H1 (cell line): Measurements from ENCODE around the gene RBM38. TPM values are rescaled to one million over a fixed set of nuclear protein-coding genes. Genes with fewer than 3 reads are reported as not detected.

Experiments used
- CTCF ChIA-PET: fragments of 300-600 bp; sonication (Branson Sonifier 250); formaldehyde crosslinking; loops from one replicate; lab custom pipeline; 2021; ENCODE audit not compliant: partially characterized antibody; lab: Charles Lee
- POLR2A ChIA-PET: fragments of 300-600 bp; sonication (Branson Sonifier 250); formaldehyde crosslinking; loops from one replicate; lab custom pipeline; 2021; ENCODE audit warnings: inconsistent platforms; ENCODE audit not compliant: partially characterized antibody; lab: Charles Lee
- DNase-seq, 2 experiments: peaks; one replicate each; pipeline versions ENCODE4 v3.0.0 to v3.0.0-alpha.2; 2010 to 2022; ENCODE audit warnings: low spot score in 2 of 2, low read depth in 1 of 2, mixed read lengths in 1 of 2
- FAIRE-seq: peaks from 2 replicates; lab custom pipeline; 2011; peaks lifted over from hg19 to GRCh38; lab: Jason Lieb, UNC
- H2AFZ ChIP-seq: 2 replicates; pipeline ENCODE4 v1.8.1; 2012; ENCODE audit warnings: low read length, inconsistent platforms
- H2AK5ac ChIP-seq: 2 replicates; pipeline ENCODE4 v1.6.1; 2013; ENCODE audit warnings: low read depth, low read length
- H2BK120ac ChIP-seq: replicated peaks from 2 replicates; pipeline ENCODE3; 2013; ENCODE audit warnings: low read depth, low read length, inconsistent platforms
- H2BK12ac ChIP-seq: 2 replicates; pipeline ENCODE4 v1.6.1; 2013; ENCODE audit warnings: low read depth, low read length
- H2BK15ac ChIP-seq: 2 replicates; pipeline ENCODE4 v1.6.1; 2013; ENCODE audit warnings: low read length
- H2BK20ac ChIP-seq: 2 replicates; pipeline ENCODE4 v1.6.1; 2013; ENCODE audit warnings: low read length
- H2BK5ac ChIP-seq: 2 replicates; pipeline ENCODE4 v1.6.1; 2013; ENCODE audit warnings: low read depth, low read length
- H3K14ac ChIP-seq: 2 replicates; pipeline ENCODE4 v1.6.1; 2013; ENCODE audit warnings: inconsistent platforms; ENCODE audit not compliant: insufficient read length
- H3K18ac ChIP-seq: 2 replicates; pipeline ENCODE4 v1.6.1; 2013; ENCODE audit warnings: low read length; ENCODE audit errors: extremely low read depth
- H3K23ac ChIP-seq: 2 replicates; pipeline ENCODE4 v1.6.1; 2013; ENCODE audit warnings: inconsistent platforms; ENCODE audit not compliant: insufficient read length
- H3K23me2 ChIP-seq: 2 replicates; pipeline ENCODE4 v1.6.1; 2013; ENCODE audit warnings: low read depth, low read length
- H3K27ac ChIP-seq: 2 replicates; pipeline ENCODE4 v1.6.1; 2011; ENCODE audit warnings: low read depth, low read length, inconsistent platforms
- H3K27me3 ChIP-seq, 4 experiments: replicated peaks in 1 of 4; 1 replicate in 1 of 4; 2 replicates in 3 of 4; pipeline versions ENCODE4 v1.6.1 to v1.8.1; 2011 to 2013; ENCODE audit warnings: low read length in 3 of 4, mild to moderate bottlenecking in 3 of 4, inconsistent platforms in 2 of 4, mixed read lengths in 2 of 4, moderate library complexity in 1 of 4; ENCODE audit not compliant: control insufficient read depth in 3 of 4, insufficient read depth in 3 of 4; ENCODE audit errors: extremely low read depth in 1 of 4
- H3K36me3 ChIP-seq, 4 experiments: 2 replicates each; pipeline versions ENCODE4 v1.6.1 to v1.8.1; 2011 to 2013; ENCODE audit warnings: mild to moderate bottlenecking in 4 of 4, low read length in 3 of 4, moderate library complexity in 2 of 4, control low read depth in 1 of 4, inconsistent platforms in 1 of 4; ENCODE audit not compliant: insufficient read depth in 4 of 4, control insufficient read depth in 2 of 4
- H3K4ac ChIP-seq: replicated peaks from 2 replicates; pipeline ENCODE3; 2013; ENCODE audit warnings: low read length, low read depth, mixed read lengths, inconsistent platforms; ENCODE audit not compliant: insufficient read length
- H3K4me1 ChIP-seq, 4 experiments: replicated peaks in 1 of 4; 1 replicate in 1 of 4; 2 replicates in 3 of 4; pipeline versions ENCODE4 v1.6.1 to v1.8.1; 2011 to 2013; ENCODE audit warnings: low read length in 3 of 4, inconsistent platforms in 2 of 4, mixed read lengths in 1 of 4; ENCODE audit not compliant: insufficient read depth in 4 of 4, control insufficient read depth in 3 of 4
- H3K4me2 ChIP-seq, 2 experiments: 2 replicates each; pipeline versions ENCODE4 v1.6.1 to v1.8.1; 2011 to 2013; ENCODE audit warnings: low read depth in 2 of 2, low read length in 2 of 2, control low read depth in 1 of 2, inconsistent platforms in 1 of 2, mild to moderate bottlenecking in 1 of 2; ENCODE audit not compliant: insufficient read depth in 1 of 2
- H3K4me3 ChIP-seq, 4 experiments: fragments of 200-600, 300-600 bp in 1 of 4; sonication (generic), shearing (Covaris generic), sonication (Bioruptor Twin) in 1 of 4; 2 replicates each; pipeline versions ENCODE4 v1.5.1 to v1.8.1; 2011 to 2016; ENCODE audit warnings: low read length in 4 of 4, low read depth in 3 of 4, control low read depth in 2 of 4, inconsistent platforms in 2 of 4, mild to moderate bottlenecking in 2 of 4, mixed read lengths in 1 of 4, moderate library complexity in 1 of 4; ENCODE audit not compliant: insufficient read depth in 2 of 4; ENCODE audit errors: extremely low read depth in 1 of 4
- H3K56ac ChIP-seq: replicated peaks from 2 replicates; pipeline ENCODE3; 2013; ENCODE audit warnings: low read depth, mild to moderate bottlenecking, mixed read lengths, low read length, inconsistent platforms; ENCODE audit not compliant: insufficient read length
- H3K79me1 ChIP-seq: 2 replicates; pipeline ENCODE4 v1.6.1; 2013; ENCODE audit warnings: low read depth, low read length, control low read depth
- H3K79me2 ChIP-seq, 2 experiments: 2 replicates each; pipeline versions ENCODE4 v1.6.1 to v1.8.1; 2012 to 2013; ENCODE audit warnings: low read length in 2 of 2, mild to moderate bottlenecking in 2 of 2, inconsistent platforms in 1 of 2; ENCODE audit not compliant: insufficient read depth in 2 of 2, control insufficient read depth in 1 of 2
- H3K9ac ChIP-seq, 4 experiments: replicated peaks in 1 of 4; 1 replicate in 1 of 4; 2 replicates in 3 of 4; pipeline versions ENCODE4 v1.6.1 to v1.8.1; 2011 to 2013; ENCODE audit warnings: low read depth in 3 of 4, low read length in 3 of 4, control low read depth in 2 of 4, mild to moderate bottlenecking in 2 of 4, moderate library complexity in 2 of 4, inconsistent platforms in 1 of 4; ENCODE audit errors: extremely low read depth in 1 of 4
- H3K9me3 ChIP-seq, 2 experiments: 2 replicates each; pipeline versions ENCODE4 v1.6.1 to v1.8.1; 2012 to 2013; ENCODE audit warnings: mild to moderate bottlenecking in 2 of 2, moderate library complexity in 2 of 2, control low read depth in 1 of 2, inconsistent platforms in 1 of 2, low read depth in 1 of 2, low read length in 1 of 2, mixed read lengths in 1 of 2; ENCODE audit not compliant: insufficient read depth in 2 of 2
- H4K20me1 ChIP-seq, 2 experiments: replicated peaks in 1 of 2; 2 replicates each; pipeline versions ENCODE3 to v1.8.1; 2011 to 2013; ENCODE audit warnings: inconsistent platforms in 2 of 2, low read length in 2 of 2, mild to moderate bottlenecking in 1 of 2; ENCODE audit not compliant: insufficient read depth in 2 of 2, control insufficient read depth in 1 of 2
- H4K5ac ChIP-seq: 2 replicates; pipeline ENCODE4 v1.6.1; 2013; ENCODE audit warnings: low read length, low read depth, mixed read lengths, inconsistent platforms; ENCODE audit not compliant: insufficient read length
- H4K8ac ChIP-seq: 2 replicates; pipeline ENCODE4 v1.8.0; 2013; ENCODE audit warnings: mild to moderate bottlenecking, moderate library complexity, low read length, inconsistent platforms; ENCODE audit not compliant: insufficient read depth; ENCODE audit errors: extremely low read depth
- H4K91ac ChIP-seq: replicated peaks from 2 replicates; pipeline ENCODE3; 2013; ENCODE audit warnings: low read length, mixed read lengths, inconsistent platforms; ENCODE audit not compliant: insufficient read length
- CREB1 ChIP-seq: IDR thresholded peaks from 2 replicates; pipeline ENCODE4 v1.6.1; 2012; ENCODE audit warnings: inconsistent platforms
- EGR1 ChIP-seq: IDR thresholded peaks from 2 replicates; pipeline ENCODE4 v1.6.1; 2011; ENCODE audit warnings: low read depth, low read length, borderline replicate concordance
- EP300 ChIP-seq, 2 experiments: IDR thresholded peaks; 1 replicate in 1 of 2; 2 replicates in 1 of 2; pipeline ENCODE4 v1.6.1; 2011 to 2012; ENCODE audit warnings: low read depth in 2 of 2, low read length in 2 of 2, mild to moderate bottlenecking in 2 of 2, borderline replicate concordance in 1 of 2, inconsistent platforms in 1 of 2, moderate library complexity in 1 of 2
- JUND ChIP-seq: IDR thresholded peaks from 2 replicates; pipeline ENCODE4 v1.6.1; 2011; ENCODE audit warnings: mild to moderate bottlenecking, improper control_type of control experiment, low read length
- NANOG ChIP-seq: IDR thresholded peaks from 2 replicates; pipeline ENCODE4 v1.6.1; 2011; ENCODE audit warnings: low read length, low read depth, mild to moderate bottlenecking, inconsistent platforms; ENCODE audit not compliant: insufficient read depth, poor library complexity, severe bottlenecking
- RXRA ChIP-seq: IDR thresholded peaks from 2 replicates; pipeline ENCODE4 v1.6.1; 2011; ENCODE audit warnings: low read depth, mild to moderate bottlenecking, low read length, moderate library complexity; ENCODE audit not compliant: insufficient read depth
- TBP ChIP-seq: IDR thresholded peaks from 2 replicates; pipeline ENCODE4 v1.6.1; 2011; ENCODE audit warnings: low read depth, low read length, improper control_type of control experiment
- YY1 ChIP-seq: IDR thresholded peaks from 2 replicates; pipeline ENCODE4 v1.6.1; 2011; ENCODE audit warnings: low read depth, mild to moderate bottlenecking, low read length
- WGBS, 2 experiments: shearing (Covaris generic) in 1 of 2; methylation state at CpG; one replicate each; pipeline versions ENCODE4 v1.1.6 to v1.1.7; 2013 to 2015; ENCODE audit warnings: low lambda C conversion rate in 2 of 2, mixed read lengths in 2 of 2, inconsistent platforms in 1 of 2, low coverage in 1 of 2, missing lambda C conversion rate in 1 of 2; ENCODE audit not compliant: insufficient replicate concordance in 2 of 2, insufficient coverage in 1 of 2, insufficient read length in 1 of 2; ENCODE audit errors: extremely low coverage in 1 of 2, missing lambda C conversion rate in 1 of 2; 5-methylcytosine and 5-hydroxymethylcytosine counted together
- polyA plus RNA-seq, 7 experiments: library from polyadenylated mRNA; depleted of rRNA in 3 of 7; stranded (reverse) in 5 of 7; unstranded in 2 of 7; fragments of >200 nt in 5 of 7; fragments of 200-250 nt in 2 of 7; gene quantifications; 1 replicate in 5 of 7; 2 replicates in 1 of 7; 4 replicates in 1 of 7; pipeline versions ENCODE4 v1.2.1 to v1.2.3, GENCODE V29; 2011 to 2013; ENCODE audit warnings: missing spikeins in 2 of 7, mixed read lengths in 2 of 7
- total RNA-seq: library from RNA; stranded (reverse); fragmentation: NEBNext Ultra II Directional; extraction: Animal tissue kit (Norgen Biotek cat#: 25700); gene quantifications from 2 replicates; pipeline ENCODE4 v1.2.1, GENCODE V29; 2021

The RBM38 gene
- total and polyA plus RNA-seq, 2 of the 8 experiments (the other 6 are each of a cell fraction or from before 2014, with no cell fraction given) = 57.7 to 109 TPM

DNA sequence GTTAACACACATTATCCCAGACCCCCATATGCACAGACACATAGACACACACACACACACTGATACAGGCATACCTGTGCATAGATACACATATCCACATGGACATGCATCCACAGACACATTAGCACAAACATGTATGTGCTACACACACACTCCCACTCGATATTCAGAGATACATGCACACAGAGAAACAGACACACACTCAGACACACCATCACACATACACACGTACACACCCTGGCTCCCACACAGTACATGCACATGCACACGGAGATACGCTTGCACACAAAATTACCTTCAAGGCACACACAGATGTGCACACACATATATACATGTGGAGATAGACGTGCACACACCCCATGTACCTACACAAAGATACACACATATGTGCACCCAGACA, 19.7 kb downstream of the RBM38 start:
- Histone ChIP-seq H4K91ac (peak overlapping the region; percentile 44), H3K27ac (no peak overlapping the region), H2BK120ac (peak overlapping the region; percentile 63)
- 98% methylated on average over 5 of the region's 5 CpGs; no CpG with 5 or more reads in 1 of the 2 experiments for WGBS, 2 experiments
- no peak for TF ChIP-seq EP300 (IDR thresholded peaks at IDR 0.05; ENCODE audit: borderline replicate concordance in 1 of 2, low read depth in 2 of 2, low read length in 2 of 2)
- no peak for TF ChIP-seq NANOG
- no peak for TF ChIP-seq RXRA
- TF ChIP-seq YY1 = no peak
- no peak for TF ChIP-seq TBP
- no peak for TF ChIP-seq CREB1
- no peak for TF ChIP-seq EGR1
- TF ChIP-seq JUND = no peak
- TF ChIP-seq, all 59 proteins: peak for 0
- Histone ChIP-seq H2BK12ac (0 out of 2 replicates have a peak overlapping the region, but pooled peaks have one; percentile 13), H3K4me1 (no peaks in the 10 kb centered on the region), H3K79me2 (no peaks in the 10 kb centered on the region; a peak in 1 of 4 replicates), H3K9me3 (no peaks in the 10 kb centered on the region), H3K4me3 (no peak overlapping the region), H2BK15ac (peak overlapping the region; percentile 1; the same call in 1 of the 2 replicates), H3K56ac (no peak overlapping the region), H3K9ac (no peak overlapping the region), H3K23ac (no peak overlapping the region), H3K36me3 (peaks cover 2 to 26% (median 13%) of the 10 kb centered on the region in 4 experiments; a peak in 6 of 8 replicates), H2AFZ (no peak overlapping the region), H3K23me2 (no peaks in the 10 kb centered on the region), H3K79me1 (no peaks in the 10 kb centered on the region), H3K4ac (no peak overlapping the region), H4K8ac (no peak overlapping the region), H2BK5ac (peak overlapping the region; percentile 63), H3K4me2 (no peak overlapping the region), H4K5ac (no peak overlapping the region), H3K27me3 (no peaks in the 10 kb centered on the region), H3K14ac (no peak overlapping the region), H4K20me1 (peaks cover 8 to 22% of the 10 kb centered on the region in 2 experiments), H2AK5ac (no peak overlapping the region; the same call in 1 of the 2 replicates), H3K18ac (no peak overlapping the region), H2BK20ac (no peak overlapping the region)
- DNase-seq (no peak), FAIRE-seq (no peak)
- ChIA-PET CTCF (interaction anchor here (0.9 to 1.8 kb wide), 3 partner anchors 15 to 88 kb away, joined by 3 to 4 read pairs (median 4); no protein-coding TSS in a partner anchor), POLR2A (interaction anchor here (1.0 to 1.1 kb wide), 2 partner anchors 10 to 59 kb away, joined by 3 read pairs; no protein-coding TSS in a partner anchor)
